Measurements from ENCODE around the gene MGME1.

Gene MGME1

DNA sequence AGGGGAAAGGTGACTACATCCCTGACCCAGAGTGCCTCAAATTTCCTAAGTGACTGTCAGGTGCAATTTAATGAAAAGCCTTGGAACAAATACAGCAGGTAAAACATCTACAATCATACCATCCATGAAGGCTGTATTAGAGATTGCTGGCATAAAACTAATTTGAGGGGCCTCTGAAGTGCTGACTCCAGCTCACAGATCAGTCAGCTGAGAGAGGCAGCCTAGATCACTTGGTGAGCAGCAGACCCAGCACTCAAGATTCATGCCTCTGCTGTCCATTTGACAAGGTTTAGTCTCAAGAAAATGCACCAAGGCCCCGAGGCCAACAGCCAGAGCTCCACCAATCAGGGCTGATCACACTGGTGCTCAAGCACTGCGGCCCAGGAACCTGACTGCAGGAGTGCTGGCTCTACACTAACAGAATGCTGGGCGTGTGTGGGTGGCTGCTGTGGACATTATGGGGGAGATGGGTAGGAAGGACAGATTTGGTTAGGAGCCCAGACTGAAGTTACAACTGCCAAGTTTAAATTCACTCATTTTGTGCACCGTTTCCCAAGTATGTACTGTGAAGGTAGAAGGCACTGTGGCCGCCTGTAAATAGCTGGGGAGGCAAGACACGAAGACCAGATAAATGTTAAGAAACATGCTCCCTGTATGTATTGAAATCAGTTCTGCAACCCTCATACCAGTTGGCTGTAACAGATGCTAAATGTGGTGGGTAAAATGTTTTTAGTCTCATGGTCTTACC lies 28.4 kb upstream of the MGME1 start:
- no peak for DNase-seq (ENCODE audit: low spot score)
- no CpG with 5 or more reads among the region's 6 CpGs for WGBS, 2 donors (ENCODE audit: extremely low coverage in 2 of 2, insufficient read length in 2 of 2, insufficient replicate concordance in 1 of 2)

DNA sequence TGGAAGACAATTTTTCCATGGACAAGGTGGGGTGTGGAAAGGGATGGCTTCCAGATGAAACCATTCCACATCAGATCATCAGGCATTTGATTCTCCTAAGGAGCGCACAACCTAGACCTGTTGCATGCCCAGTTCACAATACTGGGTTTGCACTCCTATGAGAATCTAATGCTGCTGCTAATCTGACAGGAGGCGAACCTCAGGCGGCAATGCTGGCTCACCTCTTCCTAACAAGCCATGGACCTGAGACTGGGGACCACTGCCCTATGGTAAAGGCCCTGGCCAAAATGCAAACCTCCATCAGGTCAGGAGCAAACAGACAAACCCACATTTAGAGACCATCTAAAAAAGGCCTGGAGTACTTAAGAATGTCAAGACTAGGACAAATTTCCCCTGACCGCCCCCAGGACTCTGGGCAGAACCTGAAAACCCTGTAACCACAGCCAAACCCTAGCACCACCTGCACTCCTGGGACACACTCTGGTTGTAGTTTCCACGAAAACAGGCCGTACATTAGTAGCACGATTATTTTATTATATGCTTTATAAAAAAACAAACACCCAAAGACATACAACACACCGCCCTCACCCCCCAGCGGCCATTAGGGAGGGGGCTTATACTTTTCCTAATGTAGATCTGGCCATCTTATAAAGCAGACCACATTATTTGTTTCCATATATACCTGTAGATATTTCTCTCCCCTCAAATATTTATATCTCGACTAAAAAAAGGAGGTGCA lies 27.6 kb upstream of the MGME1 start:
- H2AK5ac ChIP-seq (ENCODE audit: low read depth, low read length): no peak overlapping the region
- no CpG with 5 or more reads among the region's 10 CpGs for WGBS, 2 donors (ENCODE audit: extremely low coverage in 2 of 2, insufficient read length in 2 of 2, insufficient replicate concordance in 1 of 2)
- H3K14ac ChIP-seq (ENCODE audit: low read length): no peak overlapping the region
- H3K27me3 ChIP-seq (ENCODE audit: control insufficient read depth in 3 of 3, insufficient read depth in 3 of 3, low read depth in 1 of 3, low read length in 3 of 3): no peaks in the 10 kb centered on the region
- no peak overlapping the region for H2BK15ac ChIP-seq (ENCODE audit: low read length)
- H3K18ac ChIP-seq (ENCODE audit: low read length): no peak overlapping the region
- H2BK5ac ChIP-seq (ENCODE audit: low read length): no peak overlapping the region
- no peak overlapping the region for H3K4me2 ChIP-seq (ENCODE audit: insufficient read depth, low read length, poor library complexity, severe bottlenecking)
- no peak overlapping the region for H3K27ac ChIP-seq (replicated peaks; ENCODE audit: low read length)
- no peak for DNase-seq (ENCODE audit: low spot score)
- H3K9me3 ChIP-seq (replicated peaks in 1 of 2; ENCODE audit: control insufficient read depth in 2 of 2, insufficient read depth in 1 of 2, low read depth in 1 of 2, low read length in 2 of 2): peaks cover 0 to 2% of the 10 kb centered on the region in 2 donors
- no peak overlapping the region for H3K9ac ChIP-seq (ENCODE audit: low read depth, low read length, poor library complexity)
- H3K4ac ChIP-seq (ENCODE audit: low read length): no peak overlapping the region
- H4K8ac ChIP-seq (ENCODE audit: low read depth, low read length): no peak overlapping the region
- H3K23ac ChIP-seq (ENCODE audit: low read depth, low read length, poor library complexity): no peak overlapping the region
- no peak overlapping the region for H2BK120ac ChIP-seq (ENCODE audit: low read depth, low read length)
- H3K79me1 ChIP-seq (ENCODE audit: low read depth, low read length): no peaks in the 10 kb centered on the region
- peaks cover 25 to 68% of the 10 kb centered on the region in 2 donors for H3K36me3 ChIP-seq (replicated peaks in 1 of 2; ENCODE audit: control insufficient read depth in 2 of 2, insufficient read depth in 2 of 2, low read length in 2 of 2)
- no peak overlapping the region for H2BK12ac ChIP-seq (ENCODE audit: low read length)
- no peak overlapping the region for H2AFZ ChIP-seq (ENCODE audit: low read length)
- peaks cover 11 to 15% of the 10 kb centered on the region in 2 donors for H3K4me1 ChIP-seq (ENCODE audit: control insufficient read depth in 2 of 2, insufficient read depth in 1 of 2, low read depth in 1 of 2, low read length in 2 of 2)
- H4K91ac ChIP-seq (ENCODE audit: low read depth, low read length, poor library complexity): no peak overlapping the region
- no peak overlapping the region for H3K4me3 ChIP-seq (ENCODE audit: low read length in 2 of 2)

More for the DNA sequence above, 28.4 kb upstream of the MGME1 start:
- no peak overlapping the region for H3K9ac ChIP-seq (ENCODE audit: low read depth, low read length, poor library complexity)
- H3K9me3 ChIP-seq (replicated peaks in 1 of 2; ENCODE audit: control insufficient read depth in 2 of 2, insufficient read depth in 1 of 2, low read depth in 1 of 2, low read length in 2 of 2): no peaks in the 10 kb centered on the region
- H3K4me3 ChIP-seq (ENCODE audit: low read length in 2 of 2): no peak overlapping the region
- H2BK15ac ChIP-seq (ENCODE audit: low read length): no peak overlapping the region
- no peaks in the 10 kb centered on the region for H3K79me1 ChIP-seq (ENCODE audit: low read depth, low read length)
- no peak overlapping the region for H4K91ac ChIP-seq (ENCODE audit: low read depth, low read length, poor library complexity)
- no peak overlapping the region for H3K18ac ChIP-seq (ENCODE audit: low read length)
- H3K27me3 ChIP-seq (ENCODE audit: control insufficient read depth in 3 of 3, insufficient read depth in 3 of 3, low read depth in 1 of 3, low read length in 3 of 3): no peaks in the 10 kb centered on the region
- peaks cover 17 to 59% of the 10 kb centered on the region in 2 donors for H3K36me3 ChIP-seq (replicated peaks in 1 of 2; ENCODE audit: control insufficient read depth in 2 of 2, insufficient read depth in 2 of 2, low read length in 2 of 2)
- H4K8ac ChIP-seq (ENCODE audit: low read depth, low read length): no peak overlapping the region
- H2AK5ac ChIP-seq (ENCODE audit: low read depth, low read length): no peak overlapping the region
- H3K23ac ChIP-seq (ENCODE audit: low read depth, low read length, poor library complexity): no peak overlapping the region
- H2BK12ac ChIP-seq (ENCODE audit: low read length): no peak overlapping the region
- peaks cover 11 to 15% of the 10 kb centered on the region in 2 donors for H3K4me1 ChIP-seq (ENCODE audit: control insufficient read depth in 2 of 2, insufficient read depth in 1 of 2, low read depth in 1 of 2, low read length in 2 of 2)
- no peak overlapping the region for H2AFZ ChIP-seq (ENCODE audit: low read length)
- no peak overlapping the region for H2BK120ac ChIP-seq (ENCODE audit: low read depth, low read length)
- no peak overlapping the region for H3K4me2 ChIP-seq (ENCODE audit: insufficient read depth, low read length, poor library complexity, severe bottlenecking)
- H2BK5ac ChIP-seq (ENCODE audit: low read length): no peak overlapping the region
- H3K4ac ChIP-seq (ENCODE audit: low read length): no peak overlapping the region
- H3K27ac ChIP-seq (replicated peaks; ENCODE audit: low read length): no peak overlapping the region
- no peak overlapping the region for H3K14ac ChIP-seq (ENCODE audit: low read length)

DNA sequence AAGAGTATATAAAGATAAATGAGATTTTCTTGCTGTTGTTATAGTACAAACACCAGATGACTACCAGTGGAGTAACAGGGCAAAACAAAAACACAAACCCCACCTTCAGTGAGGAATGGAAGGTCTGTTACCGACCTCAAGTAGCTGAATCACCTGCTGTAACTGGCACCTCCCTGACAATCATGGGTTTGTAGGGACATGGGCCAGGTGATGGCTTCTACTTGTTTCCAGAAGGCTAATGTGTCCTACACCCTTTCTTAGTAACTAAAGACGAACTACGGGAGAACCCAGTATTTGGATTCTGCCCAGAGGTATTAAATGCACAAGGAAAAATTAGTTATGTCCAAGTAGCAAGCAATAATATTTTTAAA lies 27.0 kb upstream of the MGME1 start:
- Histone ChIP-seq H3K36me3 (replicated peaks in 1 of 2; ENCODE audit: control insufficient read depth in 2 of 2, insufficient read depth in 2 of 2, low read length in 2 of 2) (peaks cover 28 to 73% of the 10 kb centered on the region in 2 donors), H3K23ac (ENCODE audit: low read depth, low read length, poor library complexity) (no peak overlapping the region), H3K4me2 (ENCODE audit: insufficient read depth, low read length, poor library complexity, severe bottlenecking) (no peak overlapping the region), H3K4ac (ENCODE audit: low read length) (no peak overlapping the region), H3K27me3 (ENCODE audit: control insufficient read depth in 3 of 3, insufficient read depth in 3 of 3, low read depth in 1 of 3, low read length in 3 of 3) (no peaks in the 10 kb centered on the region), H2BK15ac (ENCODE audit: low read length) (no peak overlapping the region), H3K4me3 (ENCODE audit: low read length in 2 of 2) (no peak overlapping the region), H2BK5ac (ENCODE audit: low read length) (no peak overlapping the region), H3K4me1 (ENCODE audit: control insufficient read depth in 2 of 2, insufficient read depth in 1 of 2, low read depth in 1 of 2, low read length in 2 of 2) (peaks cover 8 to 14% of the 10 kb centered on the region in 2 donors), H3K14ac (ENCODE audit: low read length) (no peak overlapping the region), H2BK12ac (ENCODE audit: low read length) (no peak overlapping the region), H2AFZ (ENCODE audit: low read length) (no peak overlapping the region), H3K9me3 (replicated peaks in 1 of 2; ENCODE audit: control insufficient read depth in 2 of 2, insufficient read depth in 1 of 2, low read depth in 1 of 2, low read length in 2 of 2) (peaks cover 0 to 2% of the 10 kb centered on the region in 2 donors), H3K79me1 (ENCODE audit: low read depth, low read length) (no peaks in the 10 kb centered on the region), H4K91ac (ENCODE audit: low read depth, low read length, poor library complexity) (no peak overlapping the region), H2BK120ac (ENCODE audit: low read depth, low read length) (no peak overlapping the region), H3K18ac (ENCODE audit: low read length) (no peak overlapping the region), H3K9ac (ENCODE audit: low read depth, low read length, poor library complexity) (no peak overlapping the region), H3K27ac (replicated peaks; ENCODE audit: low read length) (no peak overlapping the region), H4K8ac (ENCODE audit: low read depth, low read length) (no peak overlapping the region), H2AK5ac (ENCODE audit: low read depth, low read length) (no peak overlapping the region)
- DNase-seq (ENCODE audit: low spot score): no peak
- WGBS, 2 donors (ENCODE audit: extremely low coverage in 2 of 2, insufficient read length in 2 of 2, insufficient replicate concordance in 1 of 2): no CpG with 5 or more reads among the region's 3 CpGs

DNA sequence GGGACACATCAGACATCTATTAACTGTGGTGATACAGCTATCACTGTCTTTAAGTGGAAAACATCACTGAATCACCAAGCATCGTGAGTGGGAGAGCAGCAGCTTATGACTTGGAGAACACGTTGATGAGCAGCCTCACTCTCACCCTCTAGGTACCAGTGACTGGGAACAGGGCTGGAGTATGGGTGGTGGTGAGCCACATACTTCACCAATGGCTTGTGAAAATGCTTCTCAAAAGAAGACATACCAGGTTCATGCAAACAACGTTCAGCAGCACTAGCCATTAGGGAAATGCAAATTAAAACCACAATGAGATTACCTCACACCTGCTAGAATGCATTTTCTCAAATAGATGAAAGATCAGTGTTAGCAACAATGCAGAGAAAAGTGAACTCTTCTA lies 25.5 kb upstream of the MGME1 start:
- H3K4ac ChIP-seq (ENCODE audit: low read length): no peak overlapping the region
- H2BK15ac ChIP-seq (ENCODE audit: low read length): no peak overlapping the region
- H2AK5ac ChIP-seq (ENCODE audit: low read depth, low read length): no peak overlapping the region
- H4K91ac ChIP-seq (ENCODE audit: low read depth, low read length, poor library complexity): no peak overlapping the region
- H2BK5ac ChIP-seq (ENCODE audit: low read length): no peak overlapping the region
- H3K36me3 ChIP-seq (replicated peaks in 1 of 2; ENCODE audit: control insufficient read depth in 2 of 2, insufficient read depth in 2 of 2, low read length in 2 of 2): peaks cover 34 to 89% of the 10 kb centered on the region in 2 donors
- peaks cover 0 to 2% of the 10 kb centered on the region in 2 donors for H3K9me3 ChIP-seq (replicated peaks in 1 of 2; ENCODE audit: control insufficient read depth in 2 of 2, insufficient read depth in 1 of 2, low read depth in 1 of 2, low read length in 2 of 2)
- peaks cover 0 to 10% of the 10 kb centered on the region in 2 donors for H3K4me1 ChIP-seq (ENCODE audit: control insufficient read depth in 2 of 2, insufficient read depth in 1 of 2, low read depth in 1 of 2, low read length in 2 of 2)
- no peak overlapping the region for H4K8ac ChIP-seq (ENCODE audit: low read depth, low read length)
- no peak overlapping the region for H3K4me3 ChIP-seq (ENCODE audit: low read length in 2 of 2)
- H2BK120ac ChIP-seq (ENCODE audit: low read depth, low read length): no peak overlapping the region
- H3K18ac ChIP-seq (ENCODE audit: low read length): no peak overlapping the region
- no peak overlapping the region for H3K27ac ChIP-seq (replicated peaks; ENCODE audit: low read length)
- H2BK12ac ChIP-seq (ENCODE audit: low read length): no peak overlapping the region
- H3K23ac ChIP-seq (ENCODE audit: low read depth, low read length, poor library complexity): no peak overlapping the region
- WGBS, 2 donors (ENCODE audit: extremely low coverage in 2 of 2, insufficient read length in 2 of 2, insufficient replicate concordance in 1 of 2): no CpG with 5 or more reads among the region's 3 CpGs
- H2AFZ ChIP-seq (ENCODE audit: low read length): no peak overlapping the region
- no peaks in the 10 kb centered on the region for H3K27me3 ChIP-seq (ENCODE audit: control insufficient read depth in 3 of 3, insufficient read depth in 3 of 3, low read depth in 1 of 3, low read length in 3 of 3)
- no peak for DNase-seq (ENCODE audit: low spot score)
- no peaks in the 10 kb centered on the region for H3K79me1 ChIP-seq (ENCODE audit: low read depth, low read length)
- H3K14ac ChIP-seq (ENCODE audit: low read length): no peak overlapping the region
- H3K4me2 ChIP-seq (ENCODE audit: insufficient read depth, low read length, poor library complexity, severe bottlenecking): no peak overlapping the region
- H3K9ac ChIP-seq (ENCODE audit: low read depth, low read length, poor library complexity): no peak overlapping the region
